Esophagus muscularis mucosa (tissue), 3 donors: ENCODE results near the gene GALNT18.

Experiments
- POLR2A ChIP-seq: fragments of 450-650 bp; IDR thresholded peaks from one replicate; pipeline ENCODE4 v1.6.1; 2017; ENCODE audit warnings: antibody characterized with exemption, moderate library complexity, mild to moderate bottlenecking, low read depth
- TF ChIP-seq, protein P1 (sequence below), 3 experiments: fragments of 200-600 bp in 2 of 3; fragments of 450-650 bp in 1 of 3; sonication (generic) in 2 of 3; IDR thresholded peaks; one replicate each; pipeline ENCODE4 v1.5.1; 2017 to 2019; ENCODE audit warnings: antibody characterized with exemption in 3 of 3, mild to moderate bottlenecking in 2 of 3, moderate library complexity in 1 of 3

DNA sequence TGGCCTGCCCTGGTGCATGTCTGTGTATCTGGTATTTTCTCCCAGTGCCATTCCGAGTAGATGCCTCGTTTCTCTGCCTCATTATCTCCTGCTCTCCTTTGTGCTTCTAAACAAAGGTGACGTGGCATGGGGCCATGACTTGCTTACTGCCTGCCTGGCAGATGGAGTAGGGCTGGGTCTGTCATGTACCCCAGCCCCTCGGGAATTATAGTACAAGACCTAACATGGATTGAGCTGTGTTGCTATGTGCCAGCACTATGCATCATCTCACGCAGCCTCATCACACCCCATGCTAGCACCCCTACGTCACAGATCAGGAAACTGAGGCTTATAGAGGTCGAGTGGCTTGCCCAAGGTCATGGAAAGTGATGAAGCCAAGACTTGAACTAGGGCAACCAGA lies 88.1 kb downstream of the GALNT18 start:
- TF ChIP-seq, protein P1, sequence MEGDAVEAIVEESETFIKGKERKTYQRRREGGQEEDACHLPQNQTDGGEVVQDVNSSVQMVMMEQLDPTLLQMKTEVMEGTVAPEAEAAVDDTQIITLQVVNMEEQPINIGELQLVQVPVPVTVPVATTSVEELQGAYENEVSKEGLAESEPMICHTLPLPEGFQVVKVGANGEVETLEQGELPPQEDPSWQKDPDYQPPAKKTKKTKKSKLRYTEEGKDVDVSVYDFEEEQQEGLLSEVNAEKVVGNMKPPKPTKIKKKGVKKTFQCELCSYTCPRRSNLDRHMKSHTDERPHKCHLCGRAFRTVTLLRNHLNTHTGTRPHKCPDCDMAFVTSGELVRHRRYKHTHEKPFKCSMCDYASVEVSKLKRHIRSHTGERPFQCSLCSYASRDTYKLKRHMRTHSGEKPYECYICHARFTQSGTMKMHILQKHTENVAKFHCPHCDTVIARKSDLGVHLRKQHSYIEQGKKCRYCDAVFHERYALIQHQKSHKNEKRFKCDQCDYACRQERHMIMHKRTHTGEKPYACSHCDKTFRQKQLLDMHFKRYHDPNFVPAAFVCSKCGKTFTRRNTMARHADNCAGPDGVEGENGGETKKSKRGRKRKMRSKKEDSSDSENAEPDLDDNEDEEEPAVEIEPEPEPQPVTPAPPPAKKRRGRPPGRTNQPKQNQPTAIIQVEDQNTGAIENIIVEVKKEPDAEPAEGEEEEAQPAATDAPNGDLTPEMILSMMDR (IDR thresholded peaks at IDR 0.05), result no peak
- no peak for TF ChIP-seq POLR2A
